RPMI7951 (cell line): ENCODE results near the gene CLPSL1. TPM values are rescaled to one million over a fixed set of nuclear protein-coding genes. Genes with fewer than 3 reads are reported as not detected.

ENCODE experiments used
- DNase-seq: peaks from one replicate; pipeline ENCODE4 v3.0.0-alpha.2; 2012; ENCODE audit warnings: low read depth
- total RNA-seq: library from RNA; depleted of rRNA; stranded (reverse); fragments of >200 nt; shearing (Covaris generic); gene quantifications from 2 replicates; pipeline ENCODE4 v1.2.3, GENCODE V29; 2014

CLPSL1 gene
- total RNA-seq, 1 experiment from 2014 or later, result not detected

GRCh38 chr6:35757456-35758123 is 23.2 kb upstream of the CLPSL1 start:
- peak; percentile 39 for DNase-seq

GRCh38 chr6:35759426-35759825 is 21.4 kb upstream of the CLPSL1 start:
- DNase-seq, result no peak

- no peak for DNase-seq
These were observed 15.1 kb upstream of the CLPSL1 start for GRCh38 chr6:35765739-35766138.

GRCh38 chr6:35769211-35769610 is 11.6 kb upstream of the CLPSL1 start:
- DNase-seq, result no peak

- no peak for DNase-seq
These were observed 9.5 kb upstream of the CLPSL1 start for GRCh38 chr6:35771343-35771627.

- no peak for DNase-seq
These were observed 6.6 kb upstream of the CLPSL1 start for GRCh38 chr6:35774116-35774794.

- DNase-seq, result no peak
These were observed 5.8 kb upstream of the CLPSL1 start for GRCh38 chr6:35775031-35775430.

- DNase-seq, result peak; percentile 23
These were observed 4.2 kb upstream of the CLPSL1 start, which contains the start of gene CLPSL2 for GRCh38 chr6:35776364-35777215. Gene CLPSL2 (plus strand): TSS chr6:35776598. CDS start chr6:35776619, 21 bp downstream.

GRCh38 chr6:35777356-35778102 is 3.3 kb upstream of the CLPSL1 start:
- DNase-seq, result no peak

GRCh38 chr6:35778437-35778836 is 2.4 kb upstream of the CLPSL1 start:
- no peak for DNase-seq

GRCh38 chr6:35781290-35781689 is 471 bp downstream of the CLPSL1 start:
- no peak for DNase-seq

GRCh38 chr6:35782424-35782823 is 1.6 kb downstream of the CLPSL1 start:
- no peak for DNase-seq

- DNase-seq, result no peak
These were observed 3.4 kb downstream of the CLPSL1 start for GRCh38 chr6:35784200-35784599.

- DNase-seq, result no peak
These were observed 5.5 kb downstream of the CLPSL1 start for GRCh38 chr6:35786272-35786671.

- DNase-seq, result no peak
These were observed 6.0 kb downstream of the CLPSL1 start for GRCh38 chr6:35786810-35787209.

GRCh38 chr6:35787266-35788218 is 6.7 kb downstream of the CLPSL1 start:
- no peak for DNase-seq

GRCh38 chr6:35788423-35788982 is 7.7 kb downstream of the CLPSL1 start:
- no peak for DNase-seq

- no peak for DNase-seq
These were observed 9.9 kb downstream of the CLPSL1 start for GRCh38 chr6:35790683-35791082.

- no peak for DNase-seq
These were observed 14.0 kb downstream of the CLPSL1 start for GRCh38 chr6:35794536-35795452.
